OCI-LY7 (cell line): ENCODE measurements around the gene EFNA5. TPM values are rescaled to one million over a fixed set of nuclear protein-coding genes. Genes with fewer than 3 reads are reported as not detected.

Source experiments
- BruUV-seq: library from RNA; stranded (reverse); fragments of 400-500 nt; replicated peaks from 2 replicates; lab custom pipeline; 2021; lab: Mats Ljungman, UMichigan
- CTCF ChIA-PET: fragments of 300-600 bp; sonication (Branson Sonifier 250); formaldehyde crosslinking; loops from one replicate; lab custom pipeline; 2022; ENCODE audit warnings: antibody characterized with exemption; ENCODE audit not compliant: unreplicated experiment; lab: Charles Lee
- POLR2A ChIA-PET: fragments of 300-600 bp; sonication (Branson Sonifier 250); formaldehyde crosslinking; loops from one replicate; lab custom pipeline; 2022; ENCODE audit warnings: antibody characterized with exemption; lab: Charles Lee
- DNase-seq: peaks from one replicate; pipeline ENCODE4 v3.0.0-alpha.2; 2015; ENCODE audit warnings: low spot score
- H2AFZ ChIP-seq: fragments of 200-600 bp; sonication (generic), shearing (Covaris generic); 2 replicates; pipeline ENCODE4 v1.6.1; 2014; ENCODE audit warnings: mild to moderate bottlenecking, antibody characterized with exemption, low read length, moderate library complexity
- H3K27ac ChIP-seq: fragments of 200-600 bp; sonication (generic); 2 replicates; pipeline ENCODE4 v1.5.1; 2014; ENCODE audit warnings: mixed run types, low read depth, mild to moderate bottlenecking, moderate library complexity, low read length, inconsistent platforms; ENCODE audit not compliant: poor library complexity, severe bottlenecking
- H3K36me3 ChIP-seq: fragments of 200-600 bp; sonication (generic); 2 replicates; pipeline ENCODE4 v1.6.1; 2014; ENCODE audit warnings: mild to moderate bottlenecking, antibody characterized with exemption, low read length, moderate library complexity, mixed read lengths; ENCODE audit not compliant: insufficient read depth
- H3K4me1 ChIP-seq: fragments of 200-600 bp; sonication (generic); 2 replicates; pipeline ENCODE4 v1.5.1; 2014; ENCODE audit warnings: mild to moderate bottlenecking, low read length; ENCODE audit not compliant: insufficient read depth, poor library complexity, severe bottlenecking
- H3K4me2 ChIP-seq: fragments of 200-600 bp; sonication (generic); 2 replicates; pipeline ENCODE4 v1.6.1; 2014; ENCODE audit warnings: mild to moderate bottlenecking, low read length
- H3K4me3 ChIP-seq: fragments of 200-600 bp; sonication (generic); 2 replicates; pipeline ENCODE4 v1.5.1; 2014; ENCODE audit warnings: mild to moderate bottlenecking, low read depth, low read length; ENCODE audit not compliant: poor library complexity, severe bottlenecking
- H3K79me2 ChIP-seq: fragments of 200-600 bp; sonication (generic); 2 replicates; pipeline ENCODE4 v1.6.1; 2016; ENCODE audit warnings: low read depth, mild to moderate bottlenecking, low read length, moderate library complexity, mixed read lengths; ENCODE audit not compliant: insufficient read depth
- H3K9me2 ChIP-seq: fragments of 200-600 bp; sonication (generic); 2 replicates; pipeline ENCODE4 v1.6.1; 2016; ENCODE audit warnings: mild to moderate bottlenecking, low read length, mixed read lengths; ENCODE audit not compliant: insufficient read depth
- H3K9me3 ChIP-seq: fragments of 200-600 bp; sonication (generic); 2 replicates; pipeline ENCODE4 v1.6.1; 2014; ENCODE audit warnings: mild to moderate bottlenecking, mixed run types, low read length, mixed read lengths
- H4K20me1 ChIP-seq: fragments of 200-600 bp; sonication (generic); 2 replicates; pipeline ENCODE4 v1.6.1; 2014; ENCODE audit warnings: mild to moderate bottlenecking, antibody characterized with exemption, low read length, moderate library complexity, mixed read lengths; ENCODE audit not compliant: insufficient read depth
- EZH2phosphoT487 ChIP-seq: fragments of 200-600 bp; sonication (generic); IDR thresholded peaks from 2 replicates; pipeline ENCODE4 v1.6.1; 2018; ENCODE audit warnings: low read depth, borderline replicate concordance, mild to moderate bottlenecking, mixed run types, antibody characterized with exemption, low read length, moderate library complexity, mixed read lengths
- intact Hi-C: fragments of 100-400 bp; cut with micrococcal nuclease; formaldehyde crosslinking; loops from one replicate; pipeline ENCODE4 v1.10.0; 2022; ENCODE audit not compliant: unreplicated experiment
- total RNA-seq, 2 experiments: library from RNA; depleted of rRNA in 1 of 2; stranded (reverse); fragments of >200 nt in 1 of 2; shearing (Covaris generic) in 1 of 2; gene quantifications; 2 replicates each; pipeline ENCODE4 v1.2.3, GENCODE V29; 2014 to 2022
- TF ChIP-seq, protein P1 (sequence below): fragments of 200-600 bp; sonication (generic); conservative IDR thresholded peaks from 2 replicates; pipeline ENCODE4 v1.5.1; 2014; ENCODE audit warnings: mild to moderate bottlenecking, antibody characterized with exemption, low read length, moderate library complexity, mixed read lengths

Gene EFNA5
- total RNA-seq, 2 experiments from 2014 or later = 2.1 to 3.1 TPM

DNA sequence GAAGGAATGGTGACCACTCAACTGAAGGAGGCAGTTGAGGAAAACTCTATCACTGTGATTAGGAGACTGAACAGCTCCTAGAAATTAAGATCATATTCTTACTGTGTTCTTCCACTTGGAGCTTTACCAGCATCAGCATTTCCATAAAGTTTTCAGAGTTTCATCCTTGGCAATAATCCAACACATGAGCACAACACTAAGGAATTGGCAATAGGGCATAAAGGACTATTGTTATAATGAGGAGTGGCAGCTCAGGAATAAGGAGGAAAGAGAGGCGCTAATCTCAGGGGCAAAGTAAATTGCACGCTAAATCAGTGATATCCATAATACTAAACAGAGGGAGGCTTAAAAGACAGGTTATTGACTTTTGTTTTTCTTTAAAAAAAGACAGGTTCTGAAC lies 338.9 kb downstream of the EFNA5 start:
- ChIA-PET POLR2A (interaction anchor here (0.6 to 4.1 kb wide), 6 partner anchors 8 to 596 kb away, joined by 3 to 17 read pairs (median 4); no protein-coding TSS in a partner anchor), CTCF (interaction anchor here (0.5 kb wide), 1 partner anchor 86 kb away, joined by 3 read pairs; no protein-coding TSS in a partner anchor)
- H3K4me3 ChIP-seq = no peak overlapping the region
- no peak overlapping the region; the same call in 1 of the 2 replicates for H2AFZ ChIP-seq
- TF ChIP-seq, protein P1, sequence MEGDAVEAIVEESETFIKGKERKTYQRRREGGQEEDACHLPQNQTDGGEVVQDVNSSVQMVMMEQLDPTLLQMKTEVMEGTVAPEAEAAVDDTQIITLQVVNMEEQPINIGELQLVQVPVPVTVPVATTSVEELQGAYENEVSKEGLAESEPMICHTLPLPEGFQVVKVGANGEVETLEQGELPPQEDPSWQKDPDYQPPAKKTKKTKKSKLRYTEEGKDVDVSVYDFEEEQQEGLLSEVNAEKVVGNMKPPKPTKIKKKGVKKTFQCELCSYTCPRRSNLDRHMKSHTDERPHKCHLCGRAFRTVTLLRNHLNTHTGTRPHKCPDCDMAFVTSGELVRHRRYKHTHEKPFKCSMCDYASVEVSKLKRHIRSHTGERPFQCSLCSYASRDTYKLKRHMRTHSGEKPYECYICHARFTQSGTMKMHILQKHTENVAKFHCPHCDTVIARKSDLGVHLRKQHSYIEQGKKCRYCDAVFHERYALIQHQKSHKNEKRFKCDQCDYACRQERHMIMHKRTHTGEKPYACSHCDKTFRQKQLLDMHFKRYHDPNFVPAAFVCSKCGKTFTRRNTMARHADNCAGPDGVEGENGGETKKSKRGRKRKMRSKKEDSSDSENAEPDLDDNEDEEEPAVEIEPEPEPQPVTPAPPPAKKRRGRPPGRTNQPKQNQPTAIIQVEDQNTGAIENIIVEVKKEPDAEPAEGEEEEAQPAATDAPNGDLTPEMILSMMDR = no peak
- no peak for TF ChIP-seq EZH2phosphoT487
- peaks cover 13% of the 10 kb centered on the region; the same call in 1 of the 2 replicates for H3K9me3 ChIP-seq
- DNase-seq = no peak
- H3K79me2 ChIP-seq = no peaks in the 10 kb centered on the region
- BruUV-seq = no TSS peak
- H3K36me3 ChIP-seq = no peaks in the 10 kb centered on the region; the same call in 1 of the 2 replicates
- no peaks in the 10 kb centered on the region for H4K20me1 ChIP-seq
- H3K4me2 ChIP-seq = no peak overlapping the region
- no peaks in the 10 kb centered on the region for H3K9me2 ChIP-seq
- H3K4me1 ChIP-seq = peaks cover 22% of the 10 kb centered on the region
- H3K27ac ChIP-seq = no peak overlapping the region
- intact Hi-C loops = no loop called here

DNA sequence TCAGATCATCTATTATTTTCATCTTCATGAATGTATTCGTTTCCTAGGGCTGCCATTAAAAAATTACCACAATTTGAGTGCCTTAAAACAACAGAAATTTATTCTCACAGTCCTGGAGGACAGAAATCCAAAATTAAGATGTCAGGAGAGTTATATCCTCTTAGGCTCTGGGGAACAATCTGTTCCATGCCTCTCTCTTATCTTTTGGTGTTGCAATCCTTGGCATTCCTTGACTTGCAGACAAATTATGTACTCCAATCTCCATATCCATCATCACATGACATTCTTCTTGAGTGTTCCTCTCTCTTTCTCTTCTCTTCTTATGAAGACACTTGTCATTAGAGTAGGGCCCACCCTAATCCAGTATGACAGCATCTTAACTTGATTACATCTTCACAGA lies 339.4 kb downstream of the EFNA5 start:
- intact Hi-C loops = no loop called here
- H3K4me1 ChIP-seq = peaks cover 22% of the 10 kb centered on the region

More for the DNA sequence above, 339.4 kb downstream of the EFNA5 start:
- no peak overlapping the region for H3K4me2 ChIP-seq
- no peak overlapping the region for H3K4me3 ChIP-seq
- no peak overlapping the region; the same call in 1 of the 2 replicates for H2AFZ ChIP-seq
- H3K9me3 ChIP-seq = peaks cover 13% of the 10 kb centered on the region; the same call in 1 of the 2 replicates
- no peaks in the 10 kb centered on the region for H3K9me2 ChIP-seq
- ChIA-PET POLR2A (interaction anchor here (0.6 to 4.1 kb wide), 6 partner anchors 9 to 596 kb away, joined by 3 to 17 read pairs (median 4); no protein-coding TSS in a partner anchor), CTCF (no interaction called here)
- no peak overlapping the region for H3K27ac ChIP-seq
- no TSS peak for BruUV-seq
- no peaks in the 10 kb centered on the region; the same call in 1 of the 2 replicates for H3K36me3 ChIP-seq
- H3K79me2 ChIP-seq = no peaks in the 10 kb centered on the region
- DNase-seq = no peak
- no peak for TF ChIP-seq EZH2phosphoT487
- TF ChIP-seq, protein P1 = no peak
- no peaks in the 10 kb centered on the region for H4K20me1 ChIP-seq
